Stimulated activated CD8-positive, alpha-beta memory T cell treated with anti-CD3 and anti-CD28 coated beads, Interleukin-7, amount 100 ng/mL, for 48 hours (primary cell): Measurements from ENCODE around the gene AKR1E2.
A peak's percentile ranks its signal among the peaks of the same experiment; 100 is the strongest.

ENCODE experiments used
- DNase-seq, 2 donors: peaks; one replicate each; pipeline ENCODE4 v3.0.0-alpha.2; 2020; ENCODE audit warnings: low read depth in 1 of 2; ENCODE audit errors: extremely low read depth in 1 of 2

AKR1E2 gene

GRCh38 chr10:4843525-4844180 is 17.6 kb downstream of the AKR1E2 start:
- DNase-seq: no peak

- DNase-seq: no peak
Measured at GRCh38 chr10:4844864-4845263, 18.9 kb downstream of the AKR1E2 start.

GRCh38 chr10:4845766-4846165 is 19.8 kb downstream of the AKR1E2 start:
- DNase-seq: no peak

- no peak for DNase-seq
Measured at GRCh38 chr10:4846775-4847174, 20.8 kb downstream of the AKR1E2 start.

- no peak for DNase-seq
Measured at GRCh38 chr10:4847561-4848355, 21.8 kb downstream of the AKR1E2 start.

- DNase-seq: no peak
Measured at GRCh38 chr10:4848356-4849041, 22.5 kb downstream of the AKR1E2 start.

- no peak for DNase-seq
Measured at GRCh38 chr10:4849042-4849402, 23.0 kb downstream of the AKR1E2 start.

- DNase-seq: peak; percentile 45 to 77
Measured at GRCh38 chr10:4849555-4850242, 23.7 kb downstream of the AKR1E2 start.

- no peak for DNase-seq
Measured at GRCh38 chr10:4850397-4850796, 24.4 kb downstream of the AKR1E2 start.

- no peak for DNase-seq
Measured at GRCh38 chr10:4851176-4851575, 25.2 kb downstream of the AKR1E2 start.

GRCh38 chr10:4851846-4852245 is 25.8 kb downstream of the AKR1E2 start:
- DNase-seq: no peak

GRCh38 chr10:4865945-4866661 is 40.1 kb downstream of the AKR1E2 start:
- no peak for DNase-seq

- DNase-seq: no peak
Measured at GRCh38 chr10:4867109-4867519, 41.1 kb downstream of the AKR1E2 start.

GRCh38 chr10:4867520-4868356 is 41.7 kb downstream of the AKR1E2 start:
- no peak for DNase-seq

GRCh38 chr10:4868357-4868657 is 42.3 kb downstream of the AKR1E2 start:
- no peak for DNase-seq

- DNase-seq: no peak
Measured at GRCh38 chr10:4882704-4883078, 56.7 kb downstream of the AKR1E2 start.

GRCh38 chr10:4883079-4883739 is 57.2 kb downstream of the AKR1E2 start:
- DNase-seq: no peak

- DNase-seq: no peak
Measured at GRCh38 chr10:4885162-4885561, 59.2 kb downstream of the AKR1E2 start.

GRCh38 chr10:4887501-4887900 is 61.5 kb downstream of the AKR1E2 start:
- no peak for DNase-seq

- DNase-seq: no peak
Measured at GRCh38 chr10:4888236-4888635, 62.2 kb downstream of the AKR1E2 start.
